Measurements from ENCODE around the gene LBX2.
A peak's percentile ranks its signal among the peaks of the same experiment; 100 is the strongest.

Gene LBX2

DNA sequence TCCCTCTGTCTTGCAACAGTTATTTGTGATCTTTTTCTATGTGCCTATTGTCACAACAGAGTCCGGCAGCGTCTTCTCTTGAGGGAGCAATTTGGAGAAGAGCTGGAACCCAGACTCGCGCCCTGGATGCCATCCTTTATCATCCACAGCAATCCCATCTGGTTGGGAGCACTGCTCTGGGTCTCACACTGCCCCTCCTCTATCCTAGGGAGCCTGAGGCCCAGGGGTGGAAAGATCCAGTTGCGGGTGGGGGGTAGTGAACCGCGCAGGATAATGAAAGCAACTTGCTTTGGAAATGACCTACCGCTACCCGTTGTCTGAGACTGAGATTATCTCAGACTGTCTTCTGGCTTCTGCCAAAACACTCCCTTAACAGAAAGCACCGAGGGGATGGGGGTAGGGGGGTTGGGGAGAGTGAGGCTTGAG, 40.5 kb downstream of the LBX2 start:
- ChIA-PET CTCF (interaction anchor here (1.0 kb wide), 1 partner anchor 25 kb away, joined by 3 read pairs; no protein-coding TSS in a partner anchor), POLR2A (interaction anchor here (1.1 to 8.2 kb wide), 15 partner anchors 9 to 133 kb away, joined by 3 to 81 read pairs (median 10); partner anchors contain the start of genes AUP1, C2orf81, CCDC142 and HTRA2)
- TF ChIP-seq ARNT (IDR thresholded peaks at IDR 0.05), result no peak
- no peak for TF ChIP-seq HDGF (IDR thresholded peaks at IDR 0.05; ENCODE audit: borderline replicate concordance)
- TF ChIP-seq BHLHE40 (IDR thresholded peaks at IDR 0.05; ENCODE audit: borderline replicate concordance), result no peak
- TF ChIP-seq CTBP1 (IDR thresholded peaks at IDR 0.05; ENCODE audit: borderline replicate concordance), result no peak
- no peak for TF ChIP-seq FOXM1 (IDR thresholded peaks at IDR 0.05; ENCODE audit: borderline replicate concordance)
- TF ChIP-seq, protein P1, sequence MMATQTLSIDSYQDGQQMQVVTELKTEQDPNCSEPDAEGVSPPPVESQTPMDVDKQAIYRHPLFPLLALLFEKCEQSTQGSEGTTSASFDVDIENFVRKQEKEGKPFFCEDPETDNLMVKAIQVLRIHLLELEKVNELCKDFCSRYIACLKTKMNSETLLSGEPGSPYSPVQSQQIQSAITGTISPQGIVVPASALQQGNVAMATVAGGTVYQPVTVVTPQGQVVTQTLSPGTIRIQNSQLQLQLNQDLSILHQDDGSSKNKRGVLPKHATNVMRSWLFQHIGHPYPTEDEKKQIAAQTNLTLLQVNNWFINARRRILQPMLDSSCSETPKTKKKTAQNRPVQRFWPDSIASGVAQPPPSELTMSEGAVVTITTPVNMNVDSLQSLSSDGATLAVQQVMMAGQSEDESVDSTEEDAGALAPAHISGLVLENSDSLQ (IDR thresholded peaks at IDR 0.05), result no peak
- TF ChIP-seq LEF1 (IDR thresholded peaks at IDR 0.05; ENCODE audit: borderline replicate concordance), result no peak
- no peak for TF ChIP-seq ELF4 (IDR thresholded peaks at IDR 0.05)
- TF ChIP-seq SP1 (IDR thresholded peaks at IDR 0.05), result no peak
- TF ChIP-seq SUZ12 (IDR thresholded peaks at IDR 0.05), result no peak
- no peak for DNase-seq (ENCODE audit: extremely low spot score)

DNA sequence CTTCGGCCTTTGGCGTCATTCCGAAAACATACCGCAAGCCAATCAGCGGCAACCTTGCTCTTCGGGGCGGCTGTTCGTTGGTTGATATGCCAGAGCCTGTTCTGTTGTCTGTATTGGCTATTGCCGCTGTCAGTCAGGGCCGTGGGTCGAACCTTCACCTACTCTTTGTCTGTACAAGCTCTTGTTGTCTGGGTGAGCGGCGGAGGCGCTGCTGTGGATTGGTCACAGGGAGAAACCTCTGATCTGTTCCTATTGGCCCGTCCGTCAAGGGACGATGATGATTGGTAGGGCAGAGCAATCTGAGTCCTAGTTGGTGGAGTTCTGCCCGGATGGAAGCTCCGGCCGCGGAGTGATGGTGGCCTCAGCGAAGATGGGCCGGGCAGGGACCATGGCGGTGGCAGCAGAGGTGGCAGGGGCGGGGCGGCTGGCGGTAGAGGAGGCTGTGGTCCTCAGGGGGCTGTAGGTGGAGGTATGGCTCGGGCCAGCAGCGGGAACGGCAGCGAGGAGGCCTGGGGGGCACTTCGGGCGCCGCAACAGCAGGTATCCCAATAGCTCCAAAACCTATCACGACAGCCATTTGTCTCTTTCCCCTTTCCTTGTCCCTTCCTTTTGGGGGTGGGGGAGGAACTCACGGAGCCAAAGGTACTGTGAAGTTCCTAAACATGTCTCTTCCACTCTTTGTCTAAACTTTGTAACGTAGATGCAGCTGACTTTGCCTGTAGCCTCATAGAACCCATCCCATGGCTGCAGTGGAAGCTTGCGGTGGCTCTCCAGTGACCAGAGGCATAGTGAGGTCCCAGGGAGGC, 41.1 kb downstream of the LBX2 start, which contains the start of gene WBP1:
WBP1 (plus strand) TSS at position 307 of the 806 bp plus-strand sequence; CDS start at position 472, 165 bp downstream.
- DNase-seq (ENCODE audit: extremely low spot score), result peak; percentile 93
- ChIA-PET POLR2A (interaction anchor here (0.5 to 8.2 kb wide), 21 partner anchors 10 to 197 kb away, joined by 3 to 81 read pairs (median 6); partner anchors contain the start of genes AUP1, C2orf81, CCDC142 and HTRA2), CTCF (interaction anchor here (1.0 kb wide), 2 partner anchors 25 to 73 kb away, joined by 3 read pairs; no protein-coding TSS in a partner anchor)
- TF ChIP-seq HDGF (IDR thresholded peaks at IDR 0.05; ENCODE audit: borderline replicate concordance) (no peak), SUZ12 (IDR thresholded peaks at IDR 0.05) (no peak), FOXM1 (IDR thresholded peaks at IDR 0.05; ENCODE audit: borderline replicate concordance) (peak; percentile 69; the same call in 1 of the 2 replicates), SP1 (IDR thresholded peaks at IDR 0.05) (no peak), L3MBTL2 (conservative IDR thresholded peaks at IDR 0.05) (0 out of 2 replicates have a peak, but pooled peaks have one; percentile 19), ELF4 (IDR thresholded peaks at IDR 0.05) (no peak; the same call in 1 of the 2 replicates), BHLHE40 (IDR thresholded peaks at IDR 0.05; ENCODE audit: borderline replicate concordance) (no peak), FOXK2 (IDR thresholded peaks at IDR 0.05) (no peak), NFRKB (IDR thresholded peaks at IDR 0.05) (no peak), TARDBP (IDR thresholded peaks at IDR 0.05) (no peak)
- TF ChIP-seq, protein P1 (IDR thresholded peaks at IDR 0.05), result peak; percentile 100

DNA sequence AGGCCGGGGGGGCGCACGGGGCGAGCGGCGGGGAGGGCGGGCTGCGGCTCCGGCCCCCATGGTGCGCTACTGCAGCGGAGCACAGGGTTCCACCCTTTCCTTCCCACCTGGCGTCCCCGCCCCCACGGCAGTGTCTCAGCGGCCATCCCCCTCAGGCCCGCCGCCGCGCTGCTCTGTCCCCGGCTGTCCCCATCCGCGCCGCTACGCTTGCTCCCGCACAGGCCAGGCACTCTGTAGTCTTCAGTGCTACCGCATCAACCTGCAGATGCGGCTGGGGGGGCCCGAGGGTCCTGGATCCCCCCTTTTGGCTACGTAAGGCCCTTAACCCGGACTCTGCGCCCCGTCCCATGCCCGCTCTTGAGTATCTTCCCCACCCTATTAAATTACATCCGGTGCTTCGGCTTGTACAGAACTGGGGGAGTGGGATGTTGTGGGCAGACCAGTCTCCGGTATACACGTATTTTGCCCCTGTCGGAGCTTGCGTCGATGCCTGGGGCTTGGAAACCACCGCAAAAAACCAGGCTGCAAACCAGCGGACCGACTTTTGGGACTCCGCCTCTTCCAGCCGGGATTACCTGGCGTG, 41.8 kb downstream of the LBX2 start:
- DNase-seq (ENCODE audit: extremely low spot score), result peak; percentile 28
- POLR2A ChIA-PET, result interaction anchor here (0.5 to 8.2 kb wide), 20 partner anchors 10 to 196 kb away, joined by 3 to 81 read pairs (median 6); partner anchors contain the start of genes AUP1, C2orf81, CCDC142 and HTRA2

DNA sequence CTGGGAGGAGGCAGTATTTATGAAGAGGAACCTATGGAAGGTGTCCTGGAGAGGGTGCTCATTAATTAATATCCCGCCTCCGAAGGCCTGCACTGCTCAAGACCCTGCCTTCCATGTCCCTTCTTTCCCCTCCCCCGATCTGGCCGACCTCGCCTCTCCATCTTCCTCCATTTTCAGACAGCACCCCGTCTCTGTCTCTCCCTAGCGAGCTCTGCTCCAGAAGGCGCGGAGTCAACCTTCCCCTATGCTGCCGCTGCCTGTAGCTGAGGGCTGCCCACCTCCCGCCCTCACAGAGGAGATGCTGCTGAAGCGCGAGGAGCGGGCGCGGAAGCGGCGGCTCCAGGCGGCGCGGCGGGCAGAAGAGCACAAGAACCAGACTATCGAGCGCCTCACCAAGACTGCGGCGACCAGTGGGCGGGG, 42.3 kb downstream of the LBX2 start:
- ChIA-PET POLR2A (interaction anchor here (0.8 to 8.2 kb wide), 11 partner anchors 10 to 66 kb away, joined by 3 to 81 read pairs (median 9); partner anchors contain the start of genes C2orf81, CCDC142, MRPL53 and TTC31), CTCF (no interaction called here)
- TF ChIP-seq SUZ12 (IDR thresholded peaks at IDR 0.05) (no peak), BHLHE40 (IDR thresholded peaks at IDR 0.05; ENCODE audit: borderline replicate concordance) (no peak), LEF1 (IDR thresholded peaks at IDR 0.05; ENCODE audit: borderline replicate concordance) (no peak), L3MBTL2 (conservative IDR thresholded peaks at IDR 0.05) (no peak), HDGF (IDR thresholded peaks at IDR 0.05; ENCODE audit: borderline replicate concordance) (no peak), FOXA1 (IDR thresholded peaks at IDR 0.05) (no peak), FOXK2 (IDR thresholded peaks at IDR 0.05) (no peak), ARNT (IDR thresholded peaks at IDR 0.05) (no peak), NFRKB (IDR thresholded peaks at IDR 0.05) (no peak)
- TF ChIP-seq, protein P1 (IDR thresholded peaks at IDR 0.05), result no peak
- DNase-seq (ENCODE audit: extremely low spot score), result peak; percentile 16

More for the DNA sequence above, 41.8 kb downstream of the LBX2 start:
- CTCF ChIA-PET, result interaction anchor here (1.0 kb wide), 2 partner anchors 26 to 74 kb away, joined by 3 read pairs; no protein-coding TSS in a partner anchor
- TF ChIP-seq SUZ12 (IDR thresholded peaks at IDR 0.05), result no peak

DNA sequence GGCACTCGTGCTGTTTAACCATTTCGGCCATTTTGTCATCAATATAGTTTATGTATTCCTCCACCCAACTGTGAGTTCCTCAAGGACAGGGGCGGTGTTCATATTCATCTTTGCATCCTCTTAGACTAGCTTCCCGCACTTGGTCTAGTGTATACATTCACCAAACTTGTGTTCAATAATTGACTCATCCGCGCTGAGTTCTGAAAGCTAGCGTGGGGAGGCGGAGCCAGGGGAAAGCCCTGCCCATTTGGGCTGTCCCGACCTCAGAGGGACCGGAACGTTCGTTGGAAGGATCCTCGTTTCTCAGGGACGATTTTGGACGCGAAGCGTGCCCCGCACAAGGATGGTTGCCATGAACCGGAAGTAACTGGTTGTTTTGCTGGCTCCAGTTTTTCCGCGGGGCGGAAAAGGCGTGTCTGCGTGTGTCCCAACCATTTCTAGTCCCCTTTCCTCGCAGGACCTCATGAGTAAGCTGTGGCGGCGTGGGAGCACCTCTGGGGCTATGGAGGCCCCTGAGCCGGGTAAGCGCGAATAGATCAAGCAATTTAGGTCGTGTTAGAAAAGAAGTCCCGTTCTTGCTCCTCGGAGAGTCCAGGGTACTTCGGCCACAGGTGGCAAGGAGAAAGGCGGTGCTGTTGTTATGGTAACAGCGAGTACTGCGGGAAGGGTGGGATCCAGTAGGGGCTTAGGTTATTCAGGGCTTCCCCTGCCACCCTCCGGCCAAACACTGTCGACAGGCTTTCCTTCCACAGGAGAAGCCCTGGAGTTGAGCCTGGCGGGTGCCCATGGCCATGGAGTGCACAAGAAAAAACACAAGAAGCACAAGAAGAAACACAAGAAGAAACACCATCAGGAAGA, 44.5 kb downstream of the LBX2 start, which contains the start of gene INO80B:
INO80B (plus strand) TSS at position 434 of the 858 bp plus-strand sequence; CDS start at position 464, 30 bp downstream.
- ChIA-PET CTCF (interaction anchor here (1.0 kb wide), 1 partner anchor 54 kb away, joined by 3 read pairs; no protein-coding TSS in a partner anchor), POLR2A (interaction anchor here (0.8 to 8.2 kb wide), 14 partner anchors 10 to 135 kb away, joined by 3 to 81 read pairs (median 5); partner anchors contain the start of genes AUP1, C2orf81, HTRA2 and MOGS)
- peak; percentile 82 for DNase-seq (ENCODE audit: extremely low spot score)
- TF ChIP-seq CTBP1 (IDR thresholded peaks at IDR 0.05; ENCODE audit: borderline replicate concordance) (peak; percentile 88), BHLHE40 (IDR thresholded peaks at IDR 0.05; ENCODE audit: borderline replicate concordance) (no peak), SP1 (IDR thresholded peaks at IDR 0.05) (no peak), NFRKB (IDR thresholded peaks at IDR 0.05) (peak; percentile 77), HDGF (IDR thresholded peaks at IDR 0.05; ENCODE audit: borderline replicate concordance) (no peak), LEF1 (IDR thresholded peaks at IDR 0.05; ENCODE audit: borderline replicate concordance) (no peak), ELF4 (IDR thresholded peaks at IDR 0.05) (peak; percentile 88), FOXM1 (IDR thresholded peaks at IDR 0.05; ENCODE audit: borderline replicate concordance) (no peak; the same call in 1 of the 2 replicates), L3MBTL2 (conservative IDR thresholded peaks at IDR 0.05) (peak; percentile 27)
- TF ChIP-seq, protein P1 (IDR thresholded peaks at IDR 0.05), result peak; percentile 66

Data from HEK293T (cell line).